Liver (tissue), 9 donors: Measurements from ENCODE around the gene ENOPH1. TPM values are rescaled to one million over a fixed set of nuclear protein-coding genes. Genes with fewer than 3 reads are reported as not detected.

ENCODE experiments used
- DNase-seq: peaks from one replicate; pipeline ENCODE4 v3.0.0-alpha.2; 2017; ENCODE audit warnings: low spot score
- H3K27ac ChIP-seq, 2 donors: one replicate each; pipeline ENCODE4 v1.7.0; 2013; ENCODE audit warnings: inconsistent platforms in 2 of 2, low read length in 2 of 2, control low read depth in 1 of 2, low read depth in 1 of 2, mild to moderate bottlenecking in 1 of 2
- H3K27me3 ChIP-seq, 4 donors: one replicate each; pipeline versions ENCODE4 v1.6.1 to v1.7.0; 2013; ENCODE audit warnings: low read length in 3 of 4, inconsistent platforms in 1 of 4, mild to moderate bottlenecking in 1 of 4, moderate library complexity in 1 of 4; ENCODE audit not compliant: control insufficient read depth in 4 of 4, insufficient read depth in 4 of 4
- H3K36me3 ChIP-seq, 4 donors: one replicate each; pipeline versions ENCODE4 v1.6.1 to v1.7.0; 2013; ENCODE audit warnings: low read length in 3 of 4, mild to moderate bottlenecking in 3 of 4, low read depth in 1 of 4, moderate library complexity in 1 of 4; ENCODE audit not compliant: control insufficient read depth in 4 of 4, insufficient read depth in 3 of 4
- H3K4me1 ChIP-seq, 4 donors: one replicate each; pipeline versions ENCODE4 v1.6.1 to v1.7.0; 2013; ENCODE audit warnings: low read length in 3 of 4, mild to moderate bottlenecking in 3 of 4, moderate library complexity in 1 of 4; ENCODE audit not compliant: control insufficient read depth in 4 of 4, insufficient read depth in 4 of 4
- H3K4me3 ChIP-seq, 3 donors: one replicate each; pipeline versions ENCODE4 v1.6.1 to v1.7.0; 2013; ENCODE audit warnings: low read length in 3 of 3, control low read depth in 1 of 3, low read depth in 1 of 3, mild to moderate bottlenecking in 1 of 3
- H3K9ac ChIP-seq, 2 donors: one replicate each; pipeline ENCODE4 v1.7.0; 2013; ENCODE audit warnings: low read length in 2 of 2, mild to moderate bottlenecking in 2 of 2, moderate library complexity in 2 of 2, control low read depth in 1 of 2, low read depth in 1 of 2
- H3K9me3 ChIP-seq, 4 donors: one replicate each; pipeline versions ENCODE4 v1.6.1 to v1.7.0; 2013; ENCODE audit warnings: low read length in 3 of 4; ENCODE audit not compliant: control insufficient read depth in 4 of 4
- FOXA1 ChIP-seq: IDR thresholded peaks from 2 replicates; pipeline ENCODE4 v1.6.1; 2016; ENCODE audit warnings: antibody characterized with exemption
- GABPA ChIP-seq, 2 donors: IDR thresholded peaks in 1 of 2; conservative IDR thresholded peaks in 1 of 2; 2 replicates each; pipeline ENCODE4 v1.6.1; 2016; ENCODE audit warnings: antibody characterized with exemption in 2 of 2, mild to moderate bottlenecking in 1 of 2, moderate library complexity in 1 of 2
- JUND ChIP-seq, 2 donors: IDR thresholded peaks; 2 replicates each; pipeline ENCODE4 v1.6.1; 2016; ENCODE audit warnings: antibody characterized with exemption in 2 of 2
- NR2F2 ChIP-seq: IDR thresholded peaks from 2 replicates; pipeline ENCODE4 v1.6.1; 2016; ENCODE audit warnings: antibody characterized with exemption
- RAD21 ChIP-seq, 2 donors: IDR thresholded peaks; 2 replicates each; pipeline ENCODE4 v1.6.1; 2016; ENCODE audit warnings: antibody characterized with exemption in 2 of 2, mild to moderate bottlenecking in 2 of 2
- RXRA ChIP-seq, 2 donors: IDR thresholded peaks; 2 replicates each; pipeline ENCODE4 v1.6.1; 2017 to 2018; ENCODE audit warnings: antibody characterized with exemption in 2 of 2, mild to moderate bottlenecking in 1 of 2
- SP1 ChIP-seq: IDR thresholded peaks from 2 replicates; pipeline ENCODE4 v1.6.1; 2018; ENCODE audit warnings: antibody characterized with exemption, mild to moderate bottlenecking
- TAF1 ChIP-seq: conservative IDR thresholded peaks from 2 replicates; pipeline ENCODE4 v1.6.1; 2016; ENCODE audit warnings: antibody characterized with exemption, mild to moderate bottlenecking
- YY1 ChIP-seq: IDR thresholded peaks from 2 replicates; pipeline ENCODE4 v1.6.1; 2016; ENCODE audit warnings: antibody characterized with exemption, mild to moderate bottlenecking
- WGBS: extraction: QIAGEN DNeasy Blood & Tissue Kit; methylation state at CpG from one replicate; pipeline ENCODE4 v1.1.7; 2013; 5-methylcytosine and 5-hydroxymethylcytosine counted together
- polyA plus RNA-seq, 2 donors: library from polyadenylated mRNA; stranded (reverse) in 1 of 2; unstranded in 1 of 2; fragments of 200-250 nt in 1 of 2; fragments of >200 nt in 1 of 2; fragmentation: Nextera tagmentation in 1 of 2; extraction: Ambion mirVana in 1 of 2; gene quantifications; one replicate each; pipeline versions ENCODE4 v1.2.1 to v1.2.3, GENCODE V29; 2013 to 2015
- total RNA-seq, 2 donors: library from RNA; depleted of rRNA; stranded (reverse); fragments of >200 nt; gene quantifications; one replicate each; pipeline ENCODE4 v1.2.3, GENCODE V29; 2014
- TF ChIP-seq, protein P1 (sequence below): IDR thresholded peaks from 2 replicates; pipeline ENCODE4 v1.6.1; 2016; ENCODE audit warnings: antibody characterized with exemption
- TF ChIP-seq, protein P2 (sequence below): IDR thresholded peaks from 2 replicates; pipeline ENCODE4 v1.6.1; 2016; ENCODE audit warnings: antibody characterized with exemption, mild to moderate bottlenecking
- TF ChIP-seq, protein P3 (sequence below): fragments of 150-350 bp; IDR thresholded peaks from 2 replicates; pipeline ENCODE4 v1.5.1; 2017; ENCODE audit warnings: improper control_type of control experiment, low read depth, low read length; ENCODE audit not compliant: missing input control
- TF ChIP-seq, protein P4 (sequence below): IDR thresholded peaks from 2 replicates; pipeline ENCODE4 v1.6.1; 2016; ENCODE audit warnings: antibody characterized with exemption
- TF ChIP-seq, protein P5 (sequence below): IDR thresholded peaks from 2 replicates; pipeline ENCODE4 v1.6.1; 2016; ENCODE audit warnings: antibody characterized with exemption
- donor health status: healthy.
- donor health status: healthy.
- donor health status: healthy.
- donor health status: healthy.
- donor health status: healthy.

ENOPH1 gene
- total and polyA plus RNA-seq, 4 donors: 12.1 to 20.0 (median 12.8) TPM

DNA sequence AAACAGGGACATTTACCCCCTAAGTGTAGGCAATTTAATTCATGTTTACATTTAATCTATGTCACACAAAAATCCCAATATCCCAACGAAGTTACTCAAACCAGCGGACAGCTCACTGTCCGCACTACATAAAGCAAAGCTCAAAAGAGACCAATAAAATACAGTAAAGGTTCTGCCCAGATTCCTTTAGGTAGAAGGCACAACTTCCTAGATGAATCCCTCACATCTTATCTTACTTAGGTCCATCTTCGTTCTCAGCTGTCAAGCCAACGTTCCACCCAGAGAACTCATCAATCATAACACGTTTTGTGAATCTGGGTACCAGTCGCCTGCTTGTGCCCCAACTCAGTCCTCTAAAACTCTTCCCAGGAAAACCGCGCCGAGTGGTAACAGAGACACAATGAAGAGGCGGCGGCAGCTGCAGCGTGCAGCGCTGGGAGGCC is 1.8 kb upstream of the ENOPH1 start (continued):
- TF ChIP-seq GABPA (IDR thresholded peaks at IDR 0.05 in 1 of 2, conservative IDR thresholded peaks at IDR 0.05 in 1 of 2): no peak
- no peak for TF ChIP-seq TAF1
- TF ChIP-seq, protein P1, sequence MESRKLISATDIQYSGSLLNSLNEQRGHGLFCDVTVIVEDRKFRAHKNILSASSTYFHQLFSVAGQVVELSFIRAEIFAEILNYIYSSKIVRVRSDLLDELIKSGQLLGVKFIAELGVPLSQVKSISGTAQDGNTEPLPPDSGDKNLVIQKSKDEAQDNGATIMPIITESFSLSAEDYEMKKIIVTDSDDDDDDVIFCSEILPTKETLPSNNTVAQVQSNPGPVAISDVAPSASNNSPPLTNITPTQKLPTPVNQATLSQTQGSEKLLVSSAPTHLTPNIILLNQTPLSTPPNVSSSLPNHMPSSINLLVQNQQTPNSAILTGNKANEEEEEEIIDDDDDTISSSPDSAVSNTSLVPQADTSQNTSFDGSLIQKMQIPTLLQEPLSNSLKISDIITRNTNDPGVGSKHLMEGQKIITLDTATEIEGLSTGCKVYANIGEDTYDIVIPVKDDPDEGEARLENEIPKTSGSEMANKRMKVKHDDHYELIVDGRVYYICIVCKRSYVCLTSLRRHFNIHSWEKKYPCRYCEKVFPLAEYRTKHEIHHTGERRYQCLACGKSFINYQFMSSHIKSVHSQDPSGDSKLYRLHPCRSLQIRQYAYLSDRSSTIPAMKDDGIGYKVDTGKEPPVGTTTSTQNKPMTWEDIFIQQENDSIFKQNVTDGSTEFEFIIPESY: no peak
- no peak for TF ChIP-seq NR2F2

DNA sequence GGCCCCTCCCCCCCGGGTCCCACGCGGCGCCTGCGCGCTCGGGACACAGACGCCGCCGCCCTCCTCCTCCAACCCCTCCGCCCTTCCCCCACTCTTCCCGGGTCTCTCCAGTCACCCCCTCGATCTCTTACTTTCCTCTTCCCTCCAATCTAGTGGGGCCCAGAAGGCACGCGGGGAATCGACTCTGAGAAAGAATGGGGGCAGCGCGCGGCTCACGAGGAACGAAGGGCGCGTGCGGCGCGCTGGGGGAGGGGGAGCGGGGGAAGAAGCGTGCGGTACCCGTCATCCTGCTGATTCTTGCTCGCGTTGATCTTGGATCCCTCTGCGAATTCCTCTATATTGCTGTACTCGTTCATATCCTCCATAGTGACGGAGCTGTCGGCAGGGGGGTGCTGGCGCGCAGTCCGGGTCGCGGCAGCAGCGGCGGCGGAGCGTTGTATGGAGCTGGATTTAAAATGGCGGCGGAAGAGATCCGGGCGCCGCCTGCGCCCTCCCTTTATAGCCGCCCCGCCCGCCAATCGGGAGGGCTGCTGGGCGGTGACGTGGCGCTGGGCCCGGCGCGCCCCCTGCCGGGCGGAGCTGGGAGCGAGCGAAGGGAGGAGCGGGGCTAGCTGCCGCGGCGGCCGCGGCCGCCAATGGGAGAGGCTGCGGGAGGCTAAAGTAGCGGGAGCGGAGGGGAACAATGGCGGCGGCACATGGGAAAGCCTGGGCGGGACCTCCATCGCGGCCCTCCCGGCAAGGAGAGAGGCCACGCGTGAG is 1.2 kb upstream of the ENOPH1 start:
- Histone ChIP-seq H3K27ac (peak overlapping the region; percentile 99), H3K9me3 (no peaks in the 10 kb centered on the region), H3K4me3 (peak overlapping the region; percentile 85 to 98 (median 97)), H3K4me1 (peaks cover 0 to 28% (median 22%) of the 10 kb centered on the region in 4 donors), H3K9ac (peak overlapping the region; percentile 96 to 99), H3K36me3 (peaks cover 5 to 28% (median 28%) of the 10 kb centered on the region in 4 donors), H3K27me3 (no peaks in the 10 kb centered on the region)
- WGBS: under 1% methylated on average over 83 of the region's 83 CpGs
- TF ChIP-seq TAF1: peak; percentile 61
- no peak for TF ChIP-seq JUND (IDR thresholded peaks at IDR 0.05)
- peak; percentile 97 for TF ChIP-seq YY1
- TF ChIP-seq, protein P2, sequence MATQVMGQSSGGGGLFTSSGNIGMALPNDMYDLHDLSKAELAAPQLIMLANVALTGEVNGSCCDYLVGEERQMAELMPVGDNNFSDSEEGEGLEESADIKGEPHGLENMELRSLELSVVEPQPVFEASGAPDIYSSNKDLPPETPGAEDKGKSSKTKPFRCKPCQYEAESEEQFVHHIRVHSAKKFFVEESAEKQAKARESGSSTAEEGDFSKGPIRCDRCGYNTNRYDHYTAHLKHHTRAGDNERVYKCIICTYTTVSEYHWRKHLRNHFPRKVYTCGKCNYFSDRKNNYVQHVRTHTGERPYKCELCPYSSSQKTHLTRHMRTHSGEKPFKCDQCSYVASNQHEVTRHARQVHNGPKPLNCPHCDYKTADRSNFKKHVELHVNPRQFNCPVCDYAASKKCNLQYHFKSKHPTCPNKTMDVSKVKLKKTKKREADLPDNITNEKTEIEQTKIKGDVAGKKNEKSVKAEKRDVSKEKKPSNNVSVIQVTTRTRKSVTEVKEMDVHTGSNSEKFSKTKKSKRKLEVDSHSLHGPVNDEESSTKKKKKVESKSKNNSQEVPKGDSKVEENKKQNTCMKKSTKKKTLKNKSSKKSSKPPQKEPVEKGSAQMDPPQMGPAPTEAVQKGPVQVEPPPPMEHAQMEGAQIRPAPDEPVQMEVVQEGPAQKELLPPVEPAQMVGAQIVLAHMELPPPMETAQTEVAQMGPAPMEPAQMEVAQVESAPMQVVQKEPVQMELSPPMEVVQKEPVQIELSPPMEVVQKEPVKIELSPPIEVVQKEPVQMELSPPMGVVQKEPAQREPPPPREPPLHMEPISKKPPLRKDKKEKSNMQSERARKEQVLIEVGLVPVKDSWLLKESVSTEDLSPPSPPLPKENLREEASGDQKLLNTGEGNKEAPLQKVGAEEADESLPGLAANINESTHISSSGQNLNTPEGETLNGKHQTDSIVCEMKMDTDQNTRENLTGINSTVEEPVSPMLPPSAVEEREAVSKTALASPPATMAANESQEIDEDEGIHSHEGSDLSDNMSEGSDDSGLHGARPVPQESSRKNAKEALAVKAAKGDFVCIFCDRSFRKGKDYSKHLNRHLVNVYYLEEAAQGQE: peak; percentile 92
- TF ChIP-seq SP1: peak; percentile 7
- TF ChIP-seq, protein P3, sequence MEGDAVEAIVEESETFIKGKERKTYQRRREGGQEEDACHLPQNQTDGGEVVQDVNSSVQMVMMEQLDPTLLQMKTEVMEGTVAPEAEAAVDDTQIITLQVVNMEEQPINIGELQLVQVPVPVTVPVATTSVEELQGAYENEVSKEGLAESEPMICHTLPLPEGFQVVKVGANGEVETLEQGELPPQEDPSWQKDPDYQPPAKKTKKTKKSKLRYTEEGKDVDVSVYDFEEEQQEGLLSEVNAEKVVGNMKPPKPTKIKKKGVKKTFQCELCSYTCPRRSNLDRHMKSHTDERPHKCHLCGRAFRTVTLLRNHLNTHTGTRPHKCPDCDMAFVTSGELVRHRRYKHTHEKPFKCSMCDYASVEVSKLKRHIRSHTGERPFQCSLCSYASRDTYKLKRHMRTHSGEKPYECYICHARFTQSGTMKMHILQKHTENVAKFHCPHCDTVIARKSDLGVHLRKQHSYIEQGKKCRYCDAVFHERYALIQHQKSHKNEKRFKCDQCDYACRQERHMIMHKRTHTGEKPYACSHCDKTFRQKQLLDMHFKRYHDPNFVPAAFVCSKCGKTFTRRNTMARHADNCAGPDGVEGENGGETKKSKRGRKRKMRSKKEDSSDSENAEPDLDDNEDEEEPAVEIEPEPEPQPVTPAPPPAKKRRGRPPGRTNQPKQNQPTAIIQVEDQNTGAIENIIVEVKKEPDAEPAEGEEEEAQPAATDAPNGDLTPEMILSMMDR: peak; percentile 97
- no peak for TF ChIP-seq RXRA (IDR thresholded peaks at IDR 0.05)
- DNase-seq: peak; percentile 96

DNA sequence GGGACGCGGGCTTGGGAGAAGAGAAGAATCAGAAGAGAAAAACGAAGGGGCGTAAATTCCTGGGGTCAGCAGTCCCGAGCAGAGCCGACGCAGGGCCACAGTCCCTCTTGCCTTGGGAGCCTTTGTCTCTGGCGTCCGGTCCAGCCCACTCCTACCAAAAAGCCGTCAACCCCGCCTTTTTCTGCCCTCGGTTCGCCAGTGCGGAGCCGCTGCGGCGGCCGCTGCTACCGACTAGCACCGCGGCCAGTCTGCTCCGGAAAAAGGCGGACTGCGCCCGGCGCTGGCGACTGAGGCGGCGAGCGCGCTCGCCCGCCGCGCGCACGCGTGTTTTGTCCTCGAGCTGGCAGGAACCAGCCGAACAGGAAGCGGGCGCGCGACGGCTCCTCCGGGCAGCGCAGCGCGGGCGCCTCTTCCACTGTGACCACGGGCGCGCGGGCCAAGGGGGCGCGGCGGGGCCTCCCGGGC is 630 bp upstream of the ENOPH1 start:
- Histone ChIP-seq H3K4me1 (peaks cover 0 to 28% (median 22%) of the 10 kb centered on the region in 4 donors), H3K4me3 (peak overlapping the region; percentile 85 to 97 (median 93)), H3K36me3 (peaks cover 5 to 22% (median 21%) of the 10 kb centered on the region in 4 donors), H3K27me3 (no peaks in the 10 kb centered on the region), H3K9ac (peak overlapping the region; percentile 96 to 99), H3K9me3 (no peaks in the 10 kb centered on the region), H3K27ac (peak overlapping the region; percentile 99)
- under 1% methylated on average over 58 of the region's 58 CpGs for WGBS
- DNase-seq: no peak
- TF ChIP-seq, protein P2: no peak
- TF ChIP-seq, protein P4, sequence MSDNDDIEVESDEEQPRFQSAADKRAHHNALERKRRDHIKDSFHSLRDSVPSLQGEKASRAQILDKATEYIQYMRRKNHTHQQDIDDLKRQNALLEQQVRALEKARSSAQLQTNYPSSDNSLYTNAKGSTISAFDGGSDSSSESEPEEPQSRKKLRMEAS: no peak
- TF ChIP-seq FOXA1: no peak
- TF ChIP-seq SP1: no peak
- TF ChIP-seq YY1: no peak
- TF ChIP-seq RAD21 (IDR thresholded peaks at IDR 0.05): no peak
- TF ChIP-seq TAF1: no peak
- TF ChIP-seq JUND (IDR thresholded peaks at IDR 0.05): no peak
- TF ChIP-seq, protein P5, sequence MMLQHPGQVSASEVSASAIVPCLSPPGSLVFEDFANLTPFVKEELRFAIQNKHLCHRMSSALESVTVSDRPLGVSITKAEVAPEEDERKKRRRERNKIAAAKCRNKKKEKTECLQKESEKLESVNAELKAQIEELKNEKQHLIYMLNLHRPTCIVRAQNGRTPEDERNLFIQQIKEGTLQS: no peak
- no peak for TF ChIP-seq RXRA (IDR thresholded peaks at IDR 0.05)
